ENCODE results near the gene SARM1.

Gene SARM1

GRCh38 chr17:28368915-28369683 is 2.4 kb upstream of the SARM1 start:
- DNase-seq (ENCODE audit: low spot score) = no peak

GRCh38 chr17:28369684-28370034 is 1.8 kb upstream of the SARM1 start:
- no peak for DNase-seq (ENCODE audit: low spot score)

- no peak for DNase-seq (ENCODE audit: low spot score)
These were observed 1.3 kb upstream of the SARM1 start, which contains the start of gene VTN for GRCh38 chr17:28370035-28370743. Gene VTN, minus strand, starts transcription at chr17:28370307. Its CDS starts 104 bp downstream, at chr17:28370203.

GRCh38 chr17:28370744-28371103 is 770 bp upstream of the SARM1 start:
- DNase-seq (ENCODE audit: low spot score) = no peak

- no peak for DNase-seq (ENCODE audit: low spot score)
These were observed 880 bp downstream of the SARM1 start for GRCh38 chr17:28372203-28372944.

- no peak for DNase-seq (ENCODE audit: low spot score)
These were observed 1.4 kb downstream of the SARM1 start for GRCh38 chr17:28372945-28373274.

GRCh38 chr17:28379814-28380801 is 8.6 kb downstream of the SARM1 start:
- no peak for DNase-seq (ENCODE audit: low spot score)

GRCh38 chr17:28381141-28381825 is 9.8 kb downstream of the SARM1 start:
- no peak for DNase-seq (ENCODE audit: low spot score)

- DNase-seq (ENCODE audit: low spot score) = peak; percentile 34
These were observed 13.0 kb downstream of the SARM1 start for GRCh38 chr17:28384281-28385036.

- DNase-seq (ENCODE audit: low spot score) = no peak
These were observed 13.5 kb downstream of the SARM1 start for GRCh38 chr17:28385037-28385400.

- DNase-seq (ENCODE audit: low spot score) = peak; percentile 20
These were observed 13.9 kb downstream of the SARM1 start for GRCh38 chr17:28385406-28385805.

GRCh38 chr17:28386391-28386790 is 14.9 kb downstream of the SARM1 start:
- DNase-seq (ENCODE audit: low spot score) = no peak

GRCh38 chr17:28388106-28388505 is 16.6 kb downstream of the SARM1 start:
- DNase-seq (ENCODE audit: low spot score) = no peak

GRCh38 chr17:28390141-28390540 is 18.6 kb downstream of the SARM1 start:
- no peak for DNase-seq (ENCODE audit: low spot score)

GRCh38 chr17:28390563-28390962 is 19.1 kb downstream of the SARM1 start:
- DNase-seq (ENCODE audit: low spot score) = no peak

GRCh38 chr17:28390984-28391383 is 19.5 kb downstream of the SARM1 start:
- DNase-seq (ENCODE audit: low spot score) = no peak

GRCh38 chr17:28391401-28391800 is 19.9 kb downstream of the SARM1 start:
- no peak for DNase-seq (ENCODE audit: low spot score)

GRCh38 chr17:28392491-28392890 is 21.0 kb downstream of the SARM1 start:
- no peak for DNase-seq (ENCODE audit: low spot score)

GRCh38 chr17:28394337-28395116 is 23.0 kb downstream of the SARM1 start:
- DNase-seq (ENCODE audit: low spot score) = no peak

- no peak for DNase-seq (ENCODE audit: low spot score)
These were observed 23.9 kb downstream of the SARM1 start for GRCh38 chr17:28395426-28395825.

All from RKO (cell line).